ENCODE results near the gene ST7L. TPM values are rescaled to one million over a fixed set of nuclear protein-coding genes. Genes with fewer than 3 reads are reported as not detected.

ST7L gene
- total and polyA plus RNA-seq, 2 donors (not counting 3 experiments of a cell fraction or from before 2014, with no cell fraction given), result 12.3 to 28.4 TPM

DNA sequence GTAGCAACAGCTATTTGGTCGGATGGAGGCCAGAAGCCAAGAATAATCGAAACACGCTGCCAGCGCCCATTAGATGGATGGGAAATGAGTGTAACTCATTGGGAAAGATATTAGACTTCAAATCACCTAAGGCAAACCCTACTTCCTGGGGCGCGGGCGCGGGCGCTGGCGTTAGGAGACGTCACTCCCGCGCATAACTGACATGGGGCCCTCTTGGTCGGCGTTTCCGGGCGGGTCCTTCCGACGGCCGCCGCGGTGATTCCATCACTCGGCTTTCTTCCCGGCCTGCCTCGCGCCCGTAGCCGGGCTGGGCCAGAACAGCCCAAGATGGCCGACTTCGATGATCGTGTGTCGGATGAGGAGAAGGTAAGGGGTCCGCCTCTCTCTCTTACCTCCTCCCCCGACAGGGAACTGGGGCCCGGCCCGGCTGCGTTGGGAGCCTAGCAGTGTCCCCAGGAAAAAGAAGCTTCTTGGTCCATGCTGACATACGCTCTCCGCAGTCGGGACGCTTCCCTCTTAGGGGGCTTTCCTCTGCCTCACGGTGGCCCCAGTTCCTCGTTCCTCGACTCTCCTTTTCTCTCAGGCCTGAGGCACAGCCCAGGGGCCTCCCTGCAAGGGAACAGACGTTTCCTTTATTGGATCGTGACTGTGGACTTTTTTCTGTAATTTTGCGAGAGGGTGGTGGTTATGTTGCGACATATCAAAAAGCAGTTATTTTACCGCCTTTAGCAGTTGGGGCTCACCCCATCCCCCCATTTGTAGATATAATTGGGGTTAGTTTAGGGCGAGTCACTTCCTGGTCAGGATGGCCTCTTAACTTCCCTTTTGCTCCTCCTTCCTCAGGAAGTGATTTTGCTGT is 806 bp upstream of the ST7L start, which contains the start of gene CAPZA1:
CAPZA1 (plus strand) TSS at position 315 of the 859 bp plus-strand sequence; CDS start at position 328, 13 bp downstream.
- BruUV-seq (replicated peaks), result no TSS peak
- FAIRE-seq, result peak; percentile 84

More for the DNA sequence above, 806 bp upstream of the ST7L start, which contains the start of gene CAPZA1:
- peak; percentile 94 for DNase-seq (ENCODE audit: low read depth, low spot score)
- H3K27ac ChIP-seq (ENCODE audit: insufficient read depth, low read depth, low read length), result peak within 1 kb of the TSS; percentile 91
- peak within 1 kb of the TSS; percentile 94 to 98 (median 98) for H3K4me3 ChIP-seq (replicated peaks in 1 of 3; ENCODE audit: insufficient read depth in 1 of 3, low read depth in 1 of 3, low read length in 3 of 3)
- no peaks in the 10 kb centered on the region for H3K9me3 ChIP-seq (replicated peaks; ENCODE audit: control insufficient read depth, insufficient read depth, low read length)
- H3K4me1 ChIP-seq (ENCODE audit: control insufficient read depth, extremely low read depth, insufficient read depth, low read length), result peaks cover 32% of the 10 kb centered on the region
- peaks cover 8% of the 10 kb centered on the region for H4K20me1 ChIP-seq (replicated peaks; ENCODE audit: control insufficient read depth, extremely low read depth, insufficient read depth, low read length)
- H3K9ac ChIP-seq (replicated peaks; ENCODE audit: extremely low read depth, insufficient read depth, low read length), result peak within 1 kb of the TSS; percentile 100
- H2AFZ ChIP-seq (ENCODE audit: low read depth, low read length), result peak within 1 kb of the TSS; percentile 52
- CTCF ChIA-PET, result interaction anchor here (0.6 to 3.1 kb wide), 7 partner anchors 8 to 249 kb away, joined by 3 to 14 read pairs (median 3); no protein-coding TSS in a partner anchor
- H3K4me2 ChIP-seq (ENCODE audit: insufficient read depth, low read length), result peak within 1 kb of the TSS; percentile 100
- TF ChIP-seq POLR2AphosphoS5 (IDR thresholded peaks at IDR 0.05; ENCODE audit: insufficient read depth, low read depth, low read length) (peak; percentile 94), EZH2 (IDR thresholded peaks at IDR 0.05; ENCODE audit: borderline replicate concordance, low read depth, low read length, severe bottlenecking) (no peak), FOS (IDR thresholded peaks at IDR 0.05; ENCODE audit: borderline replicate concordance, insufficient read depth, low read length) (peak; percentile 26), POLR2A (IDR thresholded peaks at IDR 0.05; ENCODE audit: low read depth, low read length) (peak; percentile 98)
- TF ChIP-seq, protein P1, sequence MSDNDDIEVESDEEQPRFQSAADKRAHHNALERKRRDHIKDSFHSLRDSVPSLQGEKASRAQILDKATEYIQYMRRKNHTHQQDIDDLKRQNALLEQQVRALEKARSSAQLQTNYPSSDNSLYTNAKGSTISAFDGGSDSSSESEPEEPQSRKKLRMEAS (IDR thresholded peaks at IDR 0.05; ENCODE audit: insufficient read depth, insufficient read length), result peak; percentile 17
- dilution Hi-C loops (cut with MboI; ENCODE audit: extremely low pct_ligation_motif_present, low sequenced_read_pairs), result no loop called here
- peaks cover 84% of the 10 kb centered on the region for H3K79me2 ChIP-seq (ENCODE audit: control insufficient read depth, insufficient read depth, low read length)
- POLR2A ChIA-PET, result interaction anchor here (0.6 to 1.0 kb wide), 3 partner anchors 226 to 231 kb away, joined by 3 to 4 read pairs (median 3); no protein-coding TSS in a partner anchor
- no peaks in the 10 kb centered on the region for H3K36me3 ChIP-seq (ENCODE audit: control insufficient read depth in 2 of 2, extremely low read depth in 1 of 2, insufficient read depth in 2 of 2, low read length in 2 of 2)
- no peaks in the 10 kb centered on the region for H3K9me1 ChIP-seq (replicated peaks; ENCODE audit: control insufficient read depth, extremely low read depth, insufficient read depth, low read length)
- H3K27me3 ChIP-seq (ENCODE audit: control insufficient read depth in 2 of 2, insufficient read depth in 2 of 2, low read length in 2 of 2), result no peaks in the 10 kb centered on the region
- intact Hi-C loops (cut with micrococcal nuclease), result loop anchor here (1.0 to 2.0 kb wide), 9 partner anchors 18 to 321 kb away; partner anchors contain the start of genes MOV10 and PPM1J
